ENCODE measurements around the gene EPHA10. TPM values are rescaled to one million over a fixed set of nuclear protein-coding genes. Genes with fewer than 3 reads are reported as not detected.

EPHA10 gene
- total RNA-seq, 1 experiment from 2014 or later, result 1.3 TPM

DNA sequence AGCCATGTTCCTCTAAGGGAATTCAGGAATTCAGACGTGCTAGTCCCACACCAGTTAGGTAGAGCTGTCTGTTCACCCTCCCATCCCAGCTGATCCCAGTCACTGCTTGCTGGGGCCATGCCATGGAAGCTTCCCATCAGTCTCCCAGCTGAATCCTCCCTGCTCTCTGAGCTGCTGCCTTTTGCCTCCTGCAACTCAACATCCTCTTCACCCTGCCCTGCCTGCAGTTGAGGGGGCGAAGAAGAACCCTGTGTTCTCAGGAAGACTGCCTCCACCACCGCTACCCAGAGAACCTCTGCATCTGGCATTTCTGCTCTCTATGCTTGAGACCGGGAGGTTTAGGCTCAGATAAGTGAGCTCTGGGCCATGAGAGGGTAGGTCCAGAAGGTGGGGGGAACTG lies 56.4 kb downstream of the EPHA10 start (continued):
- TF ChIP-seq, protein P1, sequence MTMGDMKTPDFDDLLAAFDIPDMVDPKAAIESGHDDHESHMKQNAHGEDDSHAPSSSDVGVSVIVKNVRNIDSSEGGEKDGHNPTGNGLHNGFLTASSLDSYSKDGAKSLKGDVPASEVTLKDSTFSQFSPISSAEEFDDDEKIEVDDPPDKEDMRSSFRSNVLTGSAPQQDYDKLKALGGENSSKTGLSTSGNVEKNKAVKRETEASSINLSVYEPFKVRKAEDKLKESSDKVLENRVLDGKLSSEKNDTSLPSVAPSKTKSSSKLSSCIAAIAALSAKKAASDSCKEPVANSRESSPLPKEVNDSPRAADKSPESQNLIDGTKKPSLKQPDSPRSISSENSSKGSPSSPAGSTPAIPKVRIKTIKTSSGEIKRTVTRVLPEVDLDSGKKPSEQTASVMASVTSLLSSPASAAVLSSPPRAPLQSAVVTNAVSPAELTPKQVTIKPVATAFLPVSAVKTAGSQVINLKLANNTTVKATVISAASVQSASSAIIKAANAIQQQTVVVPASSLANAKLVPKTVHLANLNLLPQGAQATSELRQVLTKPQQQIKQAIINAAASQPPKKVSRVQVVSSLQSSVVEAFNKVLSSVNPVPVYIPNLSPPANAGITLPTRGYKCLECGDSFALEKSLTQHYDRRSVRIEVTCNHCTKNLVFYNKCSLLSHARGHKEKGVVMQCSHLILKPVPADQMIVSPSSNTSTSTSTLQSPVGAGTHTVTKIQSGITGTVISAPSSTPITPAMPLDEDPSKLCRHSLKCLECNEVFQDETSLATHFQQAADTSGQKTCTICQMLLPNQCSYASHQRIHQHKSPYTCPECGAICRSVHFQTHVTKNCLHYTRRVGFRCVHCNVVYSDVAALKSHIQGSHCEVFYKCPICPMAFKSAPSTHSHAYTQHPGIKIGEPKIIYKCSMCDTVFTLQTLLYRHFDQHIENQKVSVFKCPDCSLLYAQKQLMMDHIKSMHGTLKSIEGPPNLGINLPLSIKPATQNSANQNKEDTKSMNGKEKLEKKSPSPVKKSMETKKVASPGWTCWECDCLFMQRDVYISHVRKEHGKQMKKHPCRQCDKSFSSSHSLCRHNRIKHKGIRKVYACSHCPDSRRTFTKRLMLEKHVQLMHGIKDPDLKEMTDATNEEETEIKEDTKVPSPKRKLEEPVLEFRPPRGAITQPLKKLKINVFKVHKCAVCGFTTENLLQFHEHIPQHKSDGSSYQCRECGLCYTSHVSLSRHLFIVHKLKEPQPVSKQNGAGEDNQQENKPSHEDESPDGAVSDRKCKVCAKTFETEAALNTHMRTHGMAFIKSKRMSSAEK (CRISPR knock-in tag; IDR thresholded peaks at IDR 0.05; ENCODE audit: borderline replicate concordance), result no peak
- TF ChIP-seq, protein P2, sequence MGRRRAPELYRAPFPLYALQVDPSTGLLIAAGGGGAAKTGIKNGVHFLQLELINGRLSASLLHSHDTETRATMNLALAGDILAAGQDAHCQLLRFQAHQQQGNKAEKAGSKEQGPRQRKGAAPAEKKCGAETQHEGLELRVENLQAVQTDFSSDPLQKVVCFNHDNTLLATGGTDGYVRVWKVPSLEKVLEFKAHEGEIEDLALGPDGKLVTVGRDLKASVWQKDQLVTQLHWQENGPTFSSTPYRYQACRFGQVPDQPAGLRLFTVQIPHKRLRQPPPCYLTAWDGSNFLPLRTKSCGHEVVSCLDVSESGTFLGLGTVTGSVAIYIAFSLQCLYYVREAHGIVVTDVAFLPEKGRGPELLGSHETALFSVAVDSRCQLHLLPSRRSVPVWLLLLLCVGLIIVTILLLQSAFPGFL (CRISPR knock-in tag; IDR thresholded peaks at IDR 0.05; ENCODE audit: borderline replicate concordance), result no peak
- TF ChIP-seq, protein P3, sequence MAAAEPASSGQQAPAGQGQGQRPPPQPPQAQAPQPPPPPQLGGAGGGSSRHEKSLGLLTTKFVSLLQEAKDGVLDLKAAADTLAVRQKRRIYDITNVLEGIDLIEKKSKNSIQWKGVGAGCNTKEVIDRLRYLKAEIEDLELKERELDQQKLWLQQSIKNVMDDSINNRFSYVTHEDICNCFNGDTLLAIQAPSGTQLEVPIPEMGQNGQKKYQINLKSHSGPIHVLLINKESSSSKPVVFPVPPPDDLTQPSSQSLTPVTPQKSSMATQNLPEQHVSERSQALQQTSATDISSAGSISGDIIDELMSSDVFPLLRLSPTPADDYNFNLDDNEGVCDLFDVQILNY (CRISPR knock-in tag; IDR thresholded peaks at IDR 0.05), result no peak
- no peak for TF ChIP-seq NR1H2 (CRISPR knock-in tag; IDR thresholded peaks at IDR 0.05)
- TF ChIP-seq HMGA2 (CRISPR knock-in tag; IDR thresholded peaks at IDR 0.05), result no peak

DNA sequence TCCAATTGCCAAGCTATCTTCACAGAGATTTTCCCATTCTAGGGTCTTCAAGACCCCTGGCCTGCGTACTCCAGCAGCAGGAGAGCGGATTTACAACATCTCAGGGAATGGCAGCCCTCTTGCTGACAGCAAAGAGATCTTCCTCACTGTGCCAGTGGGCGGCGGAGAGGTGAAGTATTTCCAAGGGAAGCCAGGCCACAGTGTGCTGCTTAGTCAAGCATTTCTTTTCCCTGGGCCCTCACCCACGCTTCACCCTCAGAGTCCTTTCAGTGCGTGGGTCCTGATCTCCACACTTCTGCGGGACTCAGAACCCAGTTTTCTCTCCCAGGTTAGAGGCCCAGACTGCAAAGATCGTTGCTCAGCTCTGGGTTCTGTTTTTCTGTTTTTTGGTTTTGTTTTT lies 59.5 kb downstream of the EPHA10 start:
- Mint-ChIP-seq H3K4me3 (no peak overlapping the region), H3K27ac (no peak overlapping the region), H3K36me3 (peaks cover 81% of the 10 kb centered on the region), H3K9me3 (no peaks in the 10 kb centered on the region), H3K4me1 (no peaks in the 10 kb centered on the region), H3K27me3 (ENCODE audit: low read depth) (no peaks in the 10 kb centered on the region)
- no peak for TF ChIP-seq ELF4 (CRISPR knock-in tag; IDR thresholded peaks at IDR 0.05; ENCODE audit: low read depth)
- TF ChIP-seq, protein P4, sequence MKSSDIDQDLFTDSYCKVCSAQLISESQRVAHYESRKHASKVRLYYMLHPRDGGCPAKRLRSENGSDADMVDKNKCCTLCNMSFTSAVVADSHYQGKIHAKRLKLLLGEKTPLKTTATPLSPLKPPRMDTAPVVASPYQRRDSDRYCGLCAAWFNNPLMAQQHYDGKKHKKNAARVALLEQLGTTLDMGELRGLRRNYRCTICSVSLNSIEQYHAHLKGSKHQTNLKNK (CRISPR knock-in tag; IDR thresholded peaks at IDR 0.05), result no peak
- TF ChIP-seq, protein P1 (CRISPR knock-in tag; IDR thresholded peaks at IDR 0.05; ENCODE audit: borderline replicate concordance), result no peak
- POLR2A ChIA-PET, result no interaction called here
- ATAC-seq (no peak), DNase-seq (ENCODE audit: low spot score) (no peak)
- CTCF ChIA-PET, result no interaction called here

DNA sequence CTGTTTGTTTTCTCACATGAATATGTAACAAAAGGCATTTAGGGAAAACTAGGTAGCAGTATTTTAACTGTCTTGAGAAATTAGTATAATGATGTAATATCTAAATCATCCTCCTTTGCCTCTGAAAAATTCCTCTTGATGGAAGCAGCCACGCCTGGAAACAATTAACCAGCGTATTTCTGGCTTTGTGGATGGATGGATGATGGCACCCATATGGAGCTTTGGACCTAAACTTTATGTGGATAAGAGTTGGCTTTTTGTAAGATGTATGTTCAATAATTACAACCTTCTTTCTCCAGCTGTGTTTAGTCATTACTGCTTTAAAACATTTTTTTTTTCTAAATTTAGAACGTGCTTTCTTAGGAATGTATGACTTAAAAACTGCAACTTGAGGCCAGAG lies 60.0 kb downstream of the EPHA10 start:
- DNase-seq (ENCODE audit: low spot score) (no peak), ATAC-seq (no peak)
- H3K4me1 Mint-ChIP-seq, result no peaks in the 10 kb centered on the region
- H3K4me3 Mint-ChIP-seq, result no peak overlapping the region
- peaks cover 85% of the 10 kb centered on the region for H3K36me3 Mint-ChIP-seq
- no peaks in the 10 kb centered on the region for H3K9me3 Mint-ChIP-seq
- ChIA-PET POLR2A (no interaction called here), CTCF (no interaction called here)
- H3K27me3 Mint-ChIP-seq (ENCODE audit: low read depth), result no peaks in the 10 kb centered on the region
- no peak overlapping the region for H3K27ac Mint-ChIP-seq
- TF ChIP-seq, protein P5, sequence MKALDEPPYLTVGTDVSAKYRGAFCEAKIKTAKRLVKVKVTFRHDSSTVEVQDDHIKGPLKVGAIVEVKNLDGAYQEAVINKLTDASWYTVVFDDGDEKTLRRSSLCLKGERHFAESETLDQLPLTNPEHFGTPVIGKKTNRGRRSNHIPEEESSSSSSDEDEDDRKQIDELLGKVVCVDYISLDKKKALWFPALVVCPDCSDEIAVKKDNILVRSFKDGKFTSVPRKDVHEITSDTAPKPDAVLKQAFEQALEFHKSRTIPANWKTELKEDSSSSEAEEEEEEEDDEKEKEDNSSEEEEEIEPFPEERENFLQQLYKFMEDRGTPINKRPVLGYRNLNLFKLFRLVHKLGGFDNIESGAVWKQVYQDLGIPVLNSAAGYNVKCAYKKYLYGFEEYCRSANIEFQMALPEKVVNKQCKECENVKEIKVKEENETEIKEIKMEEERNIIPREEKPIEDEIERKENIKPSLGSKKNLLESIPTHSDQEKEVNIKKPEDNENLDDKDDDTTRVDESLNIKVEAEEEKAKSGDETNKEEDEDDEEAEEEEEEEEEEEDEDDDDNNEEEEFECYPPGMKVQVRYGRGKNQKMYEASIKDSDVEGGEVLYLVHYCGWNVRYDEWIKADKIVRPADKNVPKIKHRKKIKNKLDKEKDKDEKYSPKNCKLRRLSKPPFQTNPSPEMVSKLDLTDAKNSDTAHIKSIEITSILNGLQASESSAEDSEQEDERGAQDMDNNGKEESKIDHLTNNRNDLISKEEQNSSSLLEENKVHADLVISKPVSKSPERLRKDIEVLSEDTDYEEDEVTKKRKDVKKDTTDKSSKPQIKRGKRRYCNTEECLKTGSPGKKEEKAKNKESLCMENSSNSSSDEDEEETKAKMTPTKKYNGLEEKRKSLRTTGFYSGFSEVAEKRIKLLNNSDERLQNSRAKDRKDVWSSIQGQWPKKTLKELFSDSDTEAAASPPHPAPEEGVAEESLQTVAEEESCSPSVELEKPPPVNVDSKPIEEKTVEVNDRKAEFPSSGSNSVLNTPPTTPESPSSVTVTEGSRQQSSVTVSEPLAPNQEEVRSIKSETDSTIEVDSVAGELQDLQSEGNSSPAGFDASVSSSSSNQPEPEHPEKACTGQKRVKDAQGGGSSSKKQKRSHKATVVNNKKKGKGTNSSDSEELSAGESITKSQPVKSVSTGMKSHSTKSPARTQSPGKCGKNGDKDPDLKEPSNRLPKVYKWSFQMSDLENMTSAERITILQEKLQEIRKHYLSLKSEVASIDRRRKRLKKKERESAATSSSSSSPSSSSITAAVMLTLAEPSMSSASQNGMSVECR (CRISPR knock-in tag; IDR thresholded peaks at IDR 0.05; ENCODE audit: borderline replicate concordance), result no peak
- no peak for TF ChIP-seq RELA (CRISPR knock-in tag; IDR thresholded peaks at IDR 0.05; ENCODE audit: borderline replicate concordance)
- no peak for TF ChIP-seq RORB (CRISPR knock-in tag; IDR thresholded peaks at IDR 0.05)
- TF ChIP-seq, protein P3 (CRISPR knock-in tag; IDR thresholded peaks at IDR 0.05), result no peak
- TF ChIP-seq, protein P6, sequence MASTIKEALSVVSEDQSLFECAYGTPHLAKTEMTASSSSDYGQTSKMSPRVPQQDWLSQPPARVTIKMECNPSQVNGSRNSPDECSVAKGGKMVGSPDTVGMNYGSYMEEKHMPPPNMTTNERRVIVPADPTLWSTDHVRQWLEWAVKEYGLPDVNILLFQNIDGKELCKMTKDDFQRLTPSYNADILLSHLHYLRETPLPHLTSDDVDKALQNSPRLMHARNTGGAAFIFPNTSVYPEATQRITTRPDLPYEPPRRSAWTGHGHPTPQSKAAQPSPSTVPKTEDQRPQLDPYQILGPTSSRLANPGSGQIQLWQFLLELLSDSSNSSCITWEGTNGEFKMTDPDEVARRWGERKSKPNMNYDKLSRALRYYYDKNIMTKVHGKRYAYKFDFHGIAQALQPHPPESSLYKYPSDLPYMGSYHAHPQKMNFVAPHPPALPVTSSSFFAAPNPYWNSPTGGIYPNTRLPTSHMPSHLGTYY (CRISPR knock-in tag; IDR thresholded peaks at IDR 0.05), result no peak

Data from WTC11 (cell line).